Cardiac fibroblast (primary cell): Measurements from ENCODE around the gene LUZP2.

Source experiments
- DNase-seq, 2 donors: peaks; one replicate each; pipeline versions ENCODE4 v3.0.0 to v3.0.0-alpha.2; 2010; ENCODE audit warnings: low read depth in 2 of 2
- H3K4me3 ChIP-seq, 2 donors: replicated peaks in 1 of 2; 1 replicate in 1 of 2; 2 replicates in 1 of 2; pipeline ENCODE4 v1.5.1; 2011; ENCODE audit warnings: low read depth in 2 of 2, low read length in 2 of 2, mild to moderate bottlenecking in 2 of 2, moderate library complexity in 1 of 2
- CTCF ChIP-seq: IDR thresholded peaks from one replicate; pipeline ENCODE4 v1.5.1; 2011; ENCODE audit warnings: low read depth, mild to moderate bottlenecking, low read length, inconsistent platforms

Gene LUZP2

GRCh38 chr11:24760681-24761080 lies 263.8 kb downstream of the LUZP2 start:
- peak; percentile 20 to 58 for DNase-seq
- no peak for TF ChIP-seq CTCF
- H3K4me3 ChIP-seq, result no peak overlapping the region

GRCh38 chr11:24762076-24762475 lies 265.2 kb downstream of the LUZP2 start:
- H3K4me3 ChIP-seq, result no peak overlapping the region
- DNase-seq, result no peak
- no peak for TF ChIP-seq CTCF

- no peak for TF ChIP-seq CTCF
- no peak for DNase-seq
- no peak overlapping the region for H3K4me3 ChIP-seq
Measured at GRCh38 chr11:24767411-24767810, 270.6 kb downstream of the LUZP2 start.

- DNase-seq, result no peak
- no peak overlapping the region for H3K4me3 ChIP-seq
- no peak for TF ChIP-seq CTCF
Measured at GRCh38 chr11:24773322-24773721, 276.5 kb downstream of the LUZP2 start.

GRCh38 chr11:24779791-24780190 lies 282.9 kb downstream of the LUZP2 start:
- no peak overlapping the region for H3K4me3 ChIP-seq
- peak; percentile 1 to 8 for DNase-seq
- TF ChIP-seq CTCF, result no peak

- TF ChIP-seq CTCF, result no peak
- H3K4me3 ChIP-seq, result no peak overlapping the region
- no peak for DNase-seq
Measured at GRCh38 chr11:24781288-24781687, 284.4 kb downstream of the LUZP2 start.

GRCh38 chr11:24793479-24793878 lies 296.6 kb downstream of the LUZP2 start:
- no peak for TF ChIP-seq CTCF
- peak; percentile 2 to 8 for DNase-seq
- H3K4me3 ChIP-seq, result no peak overlapping the region
